GM06990 (cell line): ENCODE data around the gene CCNI.

Experiments used
- DNase-seq: peaks from one replicate; pipeline ENCODE4 v3.0.0-alpha.2; 2011; ENCODE audit not compliant: insufficient read length; ENCODE audit errors: extremely low read depth
- H3K27me3 ChIP-seq: replicated peaks from 2 replicates; pipeline ENCODE4 v1.6.0; 2011; ENCODE audit warnings: low read length; ENCODE audit not compliant: control insufficient read depth, insufficient read depth
- H3K36me3 ChIP-seq: 2 replicates; pipeline ENCODE4 v1.5.1; 2011; ENCODE audit warnings: low read length; ENCODE audit not compliant: control insufficient read depth, insufficient read depth
- H3K4me3 ChIP-seq: replicated peaks from 2 replicates; pipeline ENCODE4 v1.5.1; 2011; ENCODE audit warnings: low read depth, mild to moderate bottlenecking, control low read depth, low read length
- CTCF ChIP-seq: IDR thresholded peaks from 2 replicates; pipeline ENCODE4 v1.5.1; 2011; ENCODE audit warnings: low read length, control low read depth, mild to moderate bottlenecking, inconsistent platforms; ENCODE audit not compliant: insufficient read depth, poor library complexity, severe bottlenecking

The CCNI gene

DNA sequence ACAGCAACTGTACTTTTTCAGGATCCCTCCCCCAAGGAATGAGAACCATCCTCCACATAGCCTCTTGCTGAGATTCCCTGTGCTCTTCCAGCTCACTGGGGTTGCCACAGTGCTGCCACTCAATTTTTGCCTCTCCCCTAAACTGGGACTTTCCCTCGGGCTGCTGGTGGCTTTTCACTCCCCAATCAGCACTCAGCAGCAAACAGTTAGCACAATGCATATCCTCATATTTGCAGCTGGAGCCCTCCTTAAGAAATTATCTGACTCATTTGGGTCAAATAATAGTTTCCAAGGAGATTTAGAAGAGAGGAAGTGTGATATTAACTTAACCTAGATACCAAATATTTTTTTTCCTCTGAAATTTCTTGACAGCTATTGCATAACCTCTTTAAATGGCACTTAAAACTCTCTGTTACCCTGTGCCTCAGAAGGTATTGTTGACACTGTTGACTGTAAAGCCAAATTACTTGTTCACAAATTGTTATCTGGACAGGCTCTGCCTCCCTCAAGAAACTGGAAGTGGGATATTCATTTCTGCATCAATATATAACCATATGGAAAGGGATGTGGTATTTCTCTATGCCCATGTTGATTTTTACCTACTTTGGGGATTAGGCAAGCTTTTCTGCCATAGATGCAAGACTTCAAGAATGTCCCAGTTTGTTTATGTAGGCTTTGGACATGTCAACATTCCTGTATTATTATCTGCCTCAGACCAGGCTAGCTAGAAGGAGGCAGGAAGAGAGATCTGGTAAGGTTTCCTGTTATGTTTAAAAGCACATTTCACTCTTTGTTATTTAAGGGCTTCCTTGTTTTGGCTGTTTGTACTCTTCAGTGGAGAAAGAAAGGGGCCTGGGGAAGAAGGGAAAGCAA lies 68.2 kb downstream of the CCNI start:
- peaks cover 4% of the 10 kb centered on the region for H3K36me3 ChIP-seq
- no peak for DNase-seq
- no peak for TF ChIP-seq CTCF
- no peaks in the 10 kb centered on the region for H3K27me3 ChIP-seq
- H3K4me3 ChIP-seq, result no peak overlapping the region

DNA sequence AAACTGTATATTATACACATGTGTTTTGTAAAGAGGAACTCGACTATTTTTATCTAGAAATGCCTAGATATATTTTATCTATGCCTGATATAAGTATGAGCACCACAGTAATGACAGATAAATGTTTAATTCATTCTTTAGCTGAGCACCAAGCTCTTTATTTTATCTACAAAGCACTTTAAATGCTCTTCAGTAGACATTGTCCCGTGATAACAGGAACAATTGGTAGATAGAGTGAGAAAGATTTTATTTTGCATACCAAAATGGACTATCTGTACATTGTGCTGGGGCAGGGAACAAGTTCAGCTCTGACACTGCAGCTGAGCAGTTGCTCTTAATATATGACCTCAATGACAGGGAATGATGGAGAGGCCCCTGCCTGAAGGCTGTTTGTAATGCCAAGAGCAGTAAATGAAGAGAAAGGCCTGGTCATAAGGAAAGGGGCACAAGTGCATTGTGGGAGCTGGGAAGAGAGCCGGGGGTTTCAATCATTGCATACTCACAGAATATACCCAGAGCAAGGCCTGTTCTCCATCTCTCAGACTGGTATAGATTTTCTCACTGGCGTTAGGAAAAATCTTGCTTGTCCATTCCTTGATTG lies 68.9 kb downstream of the CCNI start:
- no peak for TF ChIP-seq CTCF
- no peaks in the 10 kb centered on the region for H3K27me3 ChIP-seq

DNA sequence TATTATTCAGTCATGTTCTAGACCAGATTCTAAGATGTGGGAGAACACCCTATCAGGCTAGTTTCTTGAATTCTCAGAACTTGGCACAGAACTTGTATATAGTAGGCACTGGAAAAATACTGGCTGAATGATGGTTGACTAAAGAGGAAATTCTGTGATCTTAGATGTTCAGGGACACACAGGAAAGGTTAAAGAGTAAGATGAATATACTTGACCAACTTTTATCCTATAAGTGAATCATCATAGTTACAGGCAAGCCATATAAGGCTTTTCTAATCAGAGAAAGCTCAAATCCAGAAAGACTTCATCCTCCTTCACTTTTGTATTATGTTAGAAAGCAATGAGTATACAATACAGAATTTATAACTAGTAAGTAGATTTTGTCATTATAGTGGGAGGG lies 72.4 kb downstream of the CCNI start:
- Histone ChIP-seq H3K36me3 (peaks cover 5% of the 10 kb centered on the region), H3K4me3 (no peak overlapping the region), H3K27me3 (no peaks in the 10 kb centered on the region)
- no peak for DNase-seq
- no peak for TF ChIP-seq CTCF

More for the DNA sequence above, 68.9 kb downstream of the CCNI start:
- no peak overlapping the region for H3K4me3 ChIP-seq
- H3K36me3 ChIP-seq, result peaks cover 2% of the 10 kb centered on the region
- DNase-seq, result no peak

GRCh38 chr4:77002321-77003107 lies 73.3 kb downstream of the CCNI start:
- Histone ChIP-seq H3K36me3 (peaks cover 10% of the 10 kb centered on the region), H3K27me3 (no peaks in the 10 kb centered on the region), H3K4me3 (no peak overlapping the region)
- DNase-seq, result no peak
- no peak for TF ChIP-seq CTCF

DNA sequence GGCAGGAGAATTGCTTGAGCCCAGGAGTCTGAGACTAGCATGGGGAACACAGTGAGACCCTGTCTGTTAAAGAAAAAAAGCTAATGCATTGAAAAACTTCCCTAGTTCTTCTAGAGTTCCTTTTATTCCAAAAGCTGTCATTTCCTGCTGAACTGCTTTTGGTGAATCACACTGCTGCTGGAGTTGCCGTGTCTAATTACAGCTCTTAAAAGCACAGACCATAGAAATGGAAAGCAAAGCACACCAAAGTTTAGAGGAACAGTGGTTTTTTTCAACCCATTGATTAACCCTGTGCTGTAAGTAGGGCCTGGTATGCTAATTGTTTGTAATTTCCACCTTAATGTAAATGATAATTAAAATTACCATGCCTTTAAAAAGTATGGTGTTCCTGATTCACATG lies 73.9 kb downstream of the CCNI start:
- no peaks in the 10 kb centered on the region for H3K27me3 ChIP-seq
- DNase-seq, result no peak
- H3K4me3 ChIP-seq, result no peak overlapping the region
- no peak for TF ChIP-seq CTCF
- peaks cover 10% of the 10 kb centered on the region for H3K36me3 ChIP-seq
